T-helper 2 cell treated with Interferon-gamma antibody and Interleukin-4, amounts not matched to agents 5 μg/mL and 100 μg/mL, for 36 hours (primary cell): ENCODE measurements around the gene ODC1.
A peak's percentile ranks its signal among the peaks of the same experiment; 100 is the strongest.

Experiments used
- DNase-seq: peaks from one replicate; pipeline ENCODE4 v3.0.0; 2021; ENCODE audit warnings: low spot score
- H3K27ac Mint-ChIP-seq: one replicate; pipeline ENCODE4 v1.8.0; 2021; ENCODE audit warnings: mild to moderate bottlenecking, mixed read lengths
- H3K27me3 Mint-ChIP-seq: one replicate; pipeline ENCODE4 v1.8.0; 2021; ENCODE audit warnings: low read depth, mixed read lengths
- H3K36me3 Mint-ChIP-seq: one replicate; pipeline ENCODE4 v1.8.0; 2021; ENCODE audit warnings: low read depth, mixed read lengths
- H3K4me1 Mint-ChIP-seq: one replicate; pipeline ENCODE4 v1.8.0; 2021; ENCODE audit warnings: low read depth, mixed read lengths
- H3K4me3 Mint-ChIP-seq: one replicate; pipeline ENCODE4 v1.8.0; 2022; ENCODE audit warnings: mild to moderate bottlenecking, moderate library complexity, mixed read lengths
- H3K9me3 Mint-ChIP-seq: one replicate; pipeline ENCODE4 v1.8.0; 2021; ENCODE audit warnings: mixed read lengths

The ODC1 gene

GRCh38 chr2:10415048-10415447 is 33.1 kb downstream of the ODC1 start:
- Mint-ChIP-seq H3K9me3 (no peaks in the 10 kb centered on the region), H3K4me1 (peaks cover 13% of the 10 kb centered on the region), H3K27ac (no peak overlapping the region), H3K27me3 (no peaks in the 10 kb centered on the region), H3K36me3 (peaks cover 13% of the 10 kb centered on the region), H3K4me3 (no peak overlapping the region)
- no peak for DNase-seq

- Mint-ChIP-seq H3K9me3 (no peaks in the 10 kb centered on the region), H3K27ac (no peak overlapping the region), H3K27me3 (no peaks in the 10 kb centered on the region), H3K4me1 (peaks cover 13% of the 10 kb centered on the region), H3K4me3 (no peak overlapping the region), H3K36me3 (peaks cover 11% of the 10 kb centered on the region)
- no peak for DNase-seq
Measured at GRCh38 chr2:10414591-10414990, 33.5 kb downstream of the ODC1 start.

- H3K27me3 Mint-ChIP-seq, result no peaks in the 10 kb centered on the region
- peaks cover 11% of the 10 kb centered on the region for H3K36me3 Mint-ChIP-seq
- H3K4me3 Mint-ChIP-seq, result no peak overlapping the region
- H3K4me1 Mint-ChIP-seq, result peaks cover 16% of the 10 kb centered on the region
- H3K9me3 Mint-ChIP-seq, result no peaks in the 10 kb centered on the region
- no peak for DNase-seq
- H3K27ac Mint-ChIP-seq, result no peak overlapping the region
Measured at GRCh38 chr2:10413991-10414451, 34.1 kb downstream of the ODC1 start.

GRCh38 chr2:10413503-10413902 is 34.6 kb downstream of the ODC1 start:
- no peak overlapping the region for H3K4me3 Mint-ChIP-seq
- no peaks in the 10 kb centered on the region for H3K27me3 Mint-ChIP-seq
- H3K9me3 Mint-ChIP-seq, result no peaks in the 10 kb centered on the region
- peaks cover 21% of the 10 kb centered on the region for H3K4me1 Mint-ChIP-seq
- no peak for DNase-seq
- H3K27ac Mint-ChIP-seq, result no peak overlapping the region
- peaks cover 11% of the 10 kb centered on the region for H3K36me3 Mint-ChIP-seq

- Mint-ChIP-seq H3K27me3 (no peaks in the 10 kb centered on the region), H3K36me3 (peaks cover 11% of the 10 kb centered on the region), H3K9me3 (no peaks in the 10 kb centered on the region), H3K27ac (no peak overlapping the region), H3K4me3 (no peak overlapping the region), H3K4me1 (peaks cover 33% of the 10 kb centered on the region)
- DNase-seq, result peak; percentile 38
Measured at GRCh38 chr2:10412380-10412779, 35.7 kb downstream of the ODC1 start.

GRCh38 chr2:10411557-10411956 is 36.6 kb downstream of the ODC1 start:
- Mint-ChIP-seq H3K4me1 (peaks cover 39% of the 10 kb centered on the region), H3K4me3 (no peak overlapping the region), H3K27ac (no peak overlapping the region), H3K27me3 (no peaks in the 10 kb centered on the region), H3K36me3 (peaks cover 14% of the 10 kb centered on the region), H3K9me3 (no peaks in the 10 kb centered on the region)
- no peak for DNase-seq

- Mint-ChIP-seq H3K27me3 (no peaks in the 10 kb centered on the region), H3K27ac (no peak overlapping the region), H3K36me3 (peaks cover 14% of the 10 kb centered on the region), H3K4me1 (peaks cover 33% of the 10 kb centered on the region), H3K4me3 (no peak overlapping the region), H3K9me3 (no peaks in the 10 kb centered on the region)
- no peak for DNase-seq
Measured at GRCh38 chr2:10410823-10411437, 37.2 kb downstream of the ODC1 start.

GRCh38 chr2:10410001-10410822 is 37.9 kb downstream of the ODC1 start:
- H3K4me1 Mint-ChIP-seq, result peaks cover 33% of the 10 kb centered on the region
- DNase-seq, result no peak

GRCh38 chr2:10408649-10409579 is 39.2 kb downstream of the ODC1 start:
- Mint-ChIP-seq H3K9me3 (no peaks in the 10 kb centered on the region), H3K36me3 (peaks cover 17% of the 10 kb centered on the region), H3K4me1 (peaks cover 34% of the 10 kb centered on the region), H3K4me3 (peak overlapping the region; percentile 90), H3K27me3 (no peaks in the 10 kb centered on the region), H3K27ac (peak overlapping the region; percentile 93)
- peak; percentile 80 for DNase-seq

More at GRCh38 chr2:10410001-10410822, 37.9 kb downstream of the ODC1 start:
- H3K36me3 Mint-ChIP-seq, result peaks cover 14% of the 10 kb centered on the region
- no peaks in the 10 kb centered on the region for H3K27me3 Mint-ChIP-seq
- no peak overlapping the region for H3K4me3 Mint-ChIP-seq
- H3K27ac Mint-ChIP-seq, result peak overlapping the region; percentile 26
- H3K9me3 Mint-ChIP-seq, result no peaks in the 10 kb centered on the region

GRCh38 chr2:10407841-10408648 is 40.1 kb downstream of the ODC1 start:
- H3K4me3 Mint-ChIP-seq, result peak overlapping the region; percentile 90
- DNase-seq, result peak; percentile 72
- no peaks in the 10 kb centered on the region for H3K9me3 Mint-ChIP-seq
- H3K36me3 Mint-ChIP-seq, result peaks cover 19% of the 10 kb centered on the region
- no peaks in the 10 kb centered on the region for H3K27me3 Mint-ChIP-seq
- H3K4me1 Mint-ChIP-seq, result peaks cover 36% of the 10 kb centered on the region
- H3K27ac Mint-ChIP-seq, result peak overlapping the region; percentile 93

GRCh38 chr2:10407432-10407831 is 40.7 kb downstream of the ODC1 start:
- no peaks in the 10 kb centered on the region for H3K27me3 Mint-ChIP-seq
- peaks cover 36% of the 10 kb centered on the region for H3K4me1 Mint-ChIP-seq
- DNase-seq, result no peak
- peak overlapping the region; percentile 93 for H3K27ac Mint-ChIP-seq
- H3K4me3 Mint-ChIP-seq, result peak overlapping the region; percentile 90
- peaks cover 22% of the 10 kb centered on the region for H3K36me3 Mint-ChIP-seq
- no peaks in the 10 kb centered on the region for H3K9me3 Mint-ChIP-seq

- H3K36me3 Mint-ChIP-seq, result peaks cover 15% of the 10 kb centered on the region
- peaks cover 32% of the 10 kb centered on the region for H3K4me1 Mint-ChIP-seq
- no peak overlapping the region for H3K4me3 Mint-ChIP-seq
- no peaks in the 10 kb centered on the region for H3K27me3 Mint-ChIP-seq
- no peak for DNase-seq
- H3K27ac Mint-ChIP-seq, result peak overlapping the region; percentile 66
- H3K9me3 Mint-ChIP-seq, result no peaks in the 10 kb centered on the region
Measured at GRCh38 chr2:10406491-10407188, 41.5 kb downstream of the ODC1 start.

GRCh38 chr2:10406016-10406415 is 42.1 kb downstream of the ODC1 start:
- Mint-ChIP-seq H3K27me3 (no peaks in the 10 kb centered on the region), H3K4me1 (peaks cover 37% of the 10 kb centered on the region), H3K27ac (no peak overlapping the region), H3K9me3 (no peaks in the 10 kb centered on the region), H3K36me3 (peaks cover 20% of the 10 kb centered on the region), H3K4me3 (no peak overlapping the region)
- no peak for DNase-seq
